DMS79 treated with DMSO at 0.1 percent for 48 hours (cell line): Measurements from ENCODE around the gene ACSL3.
"Not testable (repeated sequence)": the region's sequence is repeated elsewhere in the genome, so short reads cannot be mapped to it uniquely, and the experiment has no call there.

Experiments
- DNase-seq: peaks from one replicate; lab custom pipeline; 2025; lab: John Stamatoyannopoulos, UW

The ACSL3 gene

DNA sequence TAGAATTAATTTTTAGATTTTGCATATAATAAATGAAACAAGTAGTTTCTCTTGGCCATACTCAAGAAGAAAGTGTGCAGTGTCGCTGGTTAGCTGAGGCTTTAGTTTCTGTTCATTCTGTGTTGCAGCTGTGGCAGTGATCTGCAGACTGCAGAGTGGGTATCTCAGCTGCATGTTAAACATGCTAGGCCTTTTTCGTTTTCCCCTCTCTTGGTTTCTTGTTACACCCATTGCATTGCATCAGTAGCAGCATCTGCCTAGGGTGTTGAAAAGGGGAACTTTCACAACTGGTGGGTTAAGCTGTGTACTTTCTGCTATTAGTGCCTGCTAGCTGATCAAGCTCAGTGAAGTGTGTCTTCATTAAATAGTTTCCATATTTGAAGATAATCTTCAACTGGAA, 51.3 kb downstream of the ACSL3 start:
- DNase-seq, result no peak

GRCh38 chr2:222912776-222913175, 51.9 kb downstream of the ACSL3 start:
- DNase-seq, result no peak

DNA sequence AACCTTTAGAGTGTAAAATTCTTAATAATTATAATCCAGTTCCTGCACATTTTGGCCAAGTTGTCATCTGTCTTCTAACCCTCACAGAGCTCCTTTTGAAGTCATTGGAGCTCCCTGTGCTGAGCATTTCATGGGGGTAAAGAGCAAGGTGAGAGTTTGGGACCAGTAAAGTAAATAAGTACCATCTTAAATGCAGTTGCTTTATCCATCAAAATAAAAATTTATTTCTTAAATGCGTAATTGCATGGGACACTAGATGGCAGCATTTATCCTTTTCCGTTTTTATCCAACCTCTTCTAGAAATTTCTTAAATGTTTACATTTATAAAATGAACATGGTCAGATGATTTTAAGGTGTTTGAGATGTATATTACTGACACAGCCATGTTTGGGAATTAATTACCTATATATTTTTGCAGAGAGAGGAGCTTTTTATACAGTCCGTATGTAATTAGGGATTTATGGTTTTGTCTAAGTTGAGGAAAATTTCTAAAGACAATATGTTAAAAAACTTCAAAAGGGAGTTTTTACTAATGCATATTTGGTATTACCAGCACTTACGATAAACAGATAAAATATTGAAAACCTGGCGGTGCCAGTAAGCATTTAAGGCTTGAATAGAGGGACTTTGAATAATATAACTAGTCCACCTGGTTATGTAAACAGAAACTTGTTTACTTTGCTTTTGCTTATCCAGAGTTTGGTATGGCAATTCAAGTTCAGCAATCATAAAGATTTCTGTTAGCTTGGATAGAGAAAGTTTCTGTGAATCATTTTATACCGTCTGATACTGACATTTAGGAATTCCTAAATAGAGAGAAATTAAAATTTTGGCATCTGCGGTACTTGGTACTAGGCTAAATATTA, 54.5 kb downstream of the ACSL3 start:
- no peak for DNase-seq

DNA sequence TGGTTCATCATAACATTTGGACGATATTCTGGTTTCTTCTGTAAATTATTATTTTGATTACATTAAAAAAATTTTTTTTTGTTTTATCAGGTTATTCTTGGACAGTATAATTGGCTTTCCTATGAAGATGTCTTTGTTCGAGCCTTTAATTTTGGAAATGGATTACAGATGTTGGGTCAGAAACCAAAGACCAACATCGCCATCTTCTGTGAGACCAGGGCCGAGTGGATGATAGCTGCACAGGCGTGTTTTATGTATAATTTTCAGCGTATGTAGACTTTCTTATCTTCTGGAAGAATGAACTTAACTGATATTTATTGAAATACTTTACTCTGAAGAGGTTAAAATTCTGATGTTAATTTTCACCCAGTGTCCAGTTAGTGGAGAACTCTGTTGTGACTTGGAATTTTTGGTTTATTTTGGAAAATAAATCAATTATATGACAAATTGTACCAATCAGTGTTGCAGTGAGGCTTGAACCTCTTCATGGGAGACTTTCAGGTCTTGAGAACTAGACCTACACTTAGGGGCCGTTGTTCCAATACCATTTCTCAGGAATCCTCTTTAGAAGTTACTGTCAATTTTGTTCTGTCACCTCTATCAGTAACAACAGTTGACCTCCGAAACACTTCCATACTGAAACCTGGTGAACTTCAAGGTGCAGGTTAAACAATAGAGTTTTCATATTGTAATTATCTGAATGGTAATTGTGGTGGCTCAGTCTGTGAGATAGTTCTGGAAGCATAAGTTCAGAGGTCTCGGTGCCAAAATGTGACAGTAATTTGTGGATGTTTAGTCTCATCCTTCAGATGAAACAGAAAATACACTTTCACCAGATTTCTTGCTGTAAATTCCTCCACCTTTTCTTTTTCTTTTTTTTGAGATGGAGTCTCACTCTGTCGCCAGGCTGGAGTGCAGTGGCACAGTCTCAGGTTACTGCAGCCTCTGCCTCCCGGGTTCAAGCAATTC, 55.7 kb downstream of the ACSL3 start:
- DNase-seq, result no peak

GRCh38 chr2:222917212-222917611, 56.4 kb downstream of the ACSL3 start:
- not testable (repeated sequence) for DNase-seq

DNA sequence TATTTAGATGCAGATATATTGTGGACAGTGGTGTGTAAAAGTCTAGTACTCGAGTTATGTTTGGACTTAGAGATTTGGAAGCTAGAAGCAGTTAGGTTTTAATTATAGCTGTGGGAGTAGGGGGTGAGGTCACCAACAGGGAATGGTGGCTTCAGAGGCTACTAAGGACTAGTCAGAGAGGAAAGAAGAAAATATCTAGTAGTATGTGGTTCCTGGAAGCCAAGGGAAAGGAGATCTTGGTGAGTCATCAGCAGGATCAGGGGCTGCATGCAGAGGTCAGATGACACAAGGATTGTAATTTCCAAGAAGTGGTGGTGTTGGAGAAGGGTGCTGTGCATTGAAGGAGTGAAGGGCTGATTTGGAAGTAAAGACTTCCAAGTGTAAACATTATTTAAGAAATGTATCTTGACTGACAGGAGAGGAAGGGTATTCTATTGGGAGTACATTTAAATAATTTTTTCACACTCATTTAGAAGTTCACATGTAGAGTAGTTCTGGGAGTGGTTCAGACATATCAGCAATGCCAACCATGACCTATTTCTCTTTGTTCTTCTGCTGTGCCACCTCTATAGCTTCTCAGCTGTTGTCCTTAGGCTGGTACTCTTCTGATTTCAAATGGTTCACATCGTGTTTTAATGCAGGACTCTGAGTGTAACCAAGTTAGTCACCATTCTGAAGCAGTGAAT, 59.1 kb downstream of the ACSL3 start:
- no peak for DNase-seq

- no peak for DNase-seq
These were observed 59.9 kb downstream of the ACSL3 start for GRCh38 chr2:222920657-222921186.

GRCh38 chr2:222922019-222922800, 61.4 kb downstream of the ACSL3 start:
- peak; percentile 8 for DNase-seq

DNA sequence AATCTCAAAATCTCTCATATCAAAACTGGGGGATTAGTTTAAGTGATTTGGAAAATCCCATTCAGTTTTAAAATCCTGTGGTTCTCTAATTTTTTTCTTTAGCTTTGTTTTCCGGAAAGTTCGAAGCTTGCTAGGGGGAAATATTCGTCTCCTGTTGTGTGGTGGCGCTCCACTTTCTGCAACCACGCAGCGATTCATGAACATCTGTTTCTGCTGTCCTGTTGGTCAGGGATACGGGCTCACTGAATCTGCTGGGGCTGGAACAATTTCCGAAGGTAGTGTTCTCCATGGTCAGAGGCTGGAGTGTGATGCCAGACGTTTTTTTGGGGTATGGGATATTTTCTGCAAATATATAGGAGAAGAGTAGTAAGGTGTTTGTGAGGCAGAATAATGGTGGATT, 66.1 kb downstream of the ACSL3 start:
- no peak for DNase-seq

GRCh38 chr2:222927600-222927999, 66.8 kb downstream of the ACSL3 start:
- no peak for DNase-seq

GRCh38 chr2:222928335-222928734, 67.5 kb downstream of the ACSL3 start:
- DNase-seq, result no peak

- DNase-seq, result no peak
These were observed 70.0 kb downstream of the ACSL3 start for GRCh38 chr2:222930862-222931261.

DNA sequence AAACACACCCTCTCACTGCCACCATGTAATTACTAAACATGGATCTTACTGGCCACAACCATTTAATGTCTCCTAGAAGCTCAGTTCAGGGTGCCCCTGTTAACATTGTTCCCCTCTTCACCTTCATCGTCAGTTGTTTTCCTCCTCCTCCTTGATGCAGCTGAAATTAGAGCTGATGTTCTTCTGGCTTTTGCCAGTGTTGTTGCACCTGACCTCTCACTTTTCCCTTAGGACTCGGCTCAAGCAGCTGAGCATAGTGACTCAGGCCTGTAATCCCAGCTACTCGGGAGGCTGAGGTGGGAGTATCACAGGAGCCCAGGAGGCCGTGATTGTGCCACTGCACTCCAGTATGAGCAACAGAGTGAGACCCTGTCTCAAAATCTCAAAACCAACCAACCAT, 70.8 kb downstream of the ACSL3 start:
- no peak for DNase-seq

- DNase-seq, result no peak
These were observed 72.6 kb downstream of the ACSL3 start for GRCh38 chr2:222933458-222933857.

- DNase-seq, result no peak
These were observed 75.0 kb downstream of the ACSL3 start for GRCh38 chr2:222935688-222936298.

GRCh38 chr2:222936705-222937104, 75.9 kb downstream of the ACSL3 start:
- no peak for DNase-seq

DNA sequence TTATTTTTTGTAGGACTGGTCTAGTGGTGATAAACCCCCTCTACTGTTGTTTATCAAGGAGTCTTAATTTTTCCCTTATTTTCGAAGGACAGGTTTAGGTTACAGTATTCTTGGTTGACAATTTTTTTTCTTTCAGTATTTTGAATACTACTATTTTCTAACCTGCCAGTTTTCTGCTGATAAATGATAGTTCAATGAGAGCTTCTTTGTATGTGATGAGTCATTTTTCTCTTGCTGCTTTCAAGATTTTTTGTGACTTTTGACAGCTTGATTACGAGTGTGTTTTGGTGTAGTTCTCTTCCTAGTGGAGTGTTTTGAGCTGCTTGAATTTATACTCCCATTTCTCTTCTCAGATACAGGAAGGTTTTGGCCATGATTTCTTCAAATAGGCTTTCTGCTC, 77.5 kb downstream of the ACSL3 start:
- DNase-seq, result no peak

DNA sequence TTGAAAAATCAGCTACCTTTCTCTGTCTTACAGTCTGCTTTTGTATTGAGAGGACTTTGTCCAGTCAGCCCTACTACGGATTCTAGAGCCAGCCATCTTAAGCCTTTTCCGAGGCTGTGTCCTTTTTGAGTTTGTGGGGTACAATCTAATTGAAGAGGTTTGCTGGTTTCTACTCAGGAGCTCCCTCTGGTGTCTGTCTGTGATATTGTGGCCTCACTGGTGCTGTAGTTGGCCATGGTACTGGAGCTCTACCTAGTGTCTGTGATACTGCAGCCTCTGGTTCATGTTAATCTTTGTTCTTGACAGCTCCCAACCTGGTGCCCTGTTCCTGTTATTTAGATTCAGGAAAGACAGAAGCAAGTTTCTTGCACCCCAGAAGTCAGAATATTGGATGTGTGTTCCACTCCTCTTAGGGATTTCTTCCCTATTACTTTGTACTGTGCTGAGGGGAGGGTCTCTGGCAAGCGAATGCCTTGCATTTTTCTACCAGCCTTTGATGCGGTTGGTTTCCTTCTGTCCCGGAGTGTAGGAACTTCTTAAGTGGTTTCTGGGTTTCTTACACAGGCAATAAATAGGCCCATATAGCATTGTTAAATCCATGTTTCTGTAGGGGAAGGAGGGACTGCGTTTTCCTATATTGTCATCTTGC, 78.5 kb downstream of the ACSL3 start:
- no peak for DNase-seq

GRCh38 chr2:222939979-222940378, 79.1 kb downstream of the ACSL3 start:
- DNase-seq, result no peak

DNA sequence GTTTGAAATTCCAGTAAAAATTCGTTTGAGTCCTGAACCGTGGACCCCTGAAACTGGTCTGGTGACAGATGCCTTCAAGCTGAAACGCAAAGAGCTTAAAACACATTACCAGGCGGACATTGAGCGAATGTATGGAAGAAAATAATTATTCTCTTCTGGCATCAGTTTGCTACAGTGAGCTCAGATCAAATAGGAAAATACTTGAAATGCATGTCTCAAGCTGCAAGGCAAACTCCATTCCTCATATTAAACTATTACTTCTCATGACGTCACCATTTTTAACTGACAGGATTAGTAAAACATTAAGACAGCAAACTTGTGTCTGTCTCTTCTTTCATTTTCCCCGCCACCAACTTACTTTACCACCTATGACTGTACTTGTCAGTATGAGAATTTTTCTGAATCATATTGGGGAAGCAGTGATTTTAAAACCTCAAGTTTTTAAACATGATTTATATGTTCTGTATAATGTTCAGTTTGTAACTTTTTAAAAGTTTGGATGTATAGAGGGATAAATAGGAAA, 80.7 kb downstream of the ACSL3 start:
- no peak for DNase-seq
